Lower leg skin (tissue), 3 donors: ENCODE measurements around the gene LDAH.

ENCODE experiments used
- POLR2A ChIP-seq, 2 donors: fragments of 450-650 bp; IDR thresholded peaks; one replicate each; pipeline ENCODE4 v1.6.1; 2016 to 2017; ENCODE audit warnings: antibody characterized with exemption in 2 of 2, mild to moderate bottlenecking in 1 of 2, moderate library complexity in 1 of 2
- TF ChIP-seq, protein P1 (sequence below), 3 donors: fragments of 450-650 bp; IDR thresholded peaks; one replicate each; pipeline ENCODE4 v1.5.1; 2016; ENCODE audit warnings: antibody characterized with exemption in 3 of 3, mild to moderate bottlenecking in 3 of 3, moderate library complexity in 2 of 3

DNA sequence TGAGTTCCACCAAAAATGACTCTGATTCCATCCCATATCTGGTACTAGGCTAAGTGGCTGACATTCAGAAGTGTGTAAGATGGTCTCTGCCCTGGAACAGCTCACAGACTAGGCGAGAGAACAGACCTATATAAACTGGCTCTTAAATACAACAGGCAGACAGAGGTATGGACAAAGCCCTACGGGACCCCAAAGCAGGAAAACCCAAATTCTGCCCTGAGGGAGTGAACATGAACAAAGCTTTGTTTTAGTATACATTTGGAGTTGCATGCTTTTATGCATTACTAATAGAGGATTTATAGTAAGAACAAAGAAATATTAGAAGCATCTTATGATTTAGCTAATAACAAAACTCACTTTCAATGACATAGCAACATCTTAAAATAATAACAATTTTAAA is 130.8 kb downstream of the LDAH start:
- TF ChIP-seq, protein P1, sequence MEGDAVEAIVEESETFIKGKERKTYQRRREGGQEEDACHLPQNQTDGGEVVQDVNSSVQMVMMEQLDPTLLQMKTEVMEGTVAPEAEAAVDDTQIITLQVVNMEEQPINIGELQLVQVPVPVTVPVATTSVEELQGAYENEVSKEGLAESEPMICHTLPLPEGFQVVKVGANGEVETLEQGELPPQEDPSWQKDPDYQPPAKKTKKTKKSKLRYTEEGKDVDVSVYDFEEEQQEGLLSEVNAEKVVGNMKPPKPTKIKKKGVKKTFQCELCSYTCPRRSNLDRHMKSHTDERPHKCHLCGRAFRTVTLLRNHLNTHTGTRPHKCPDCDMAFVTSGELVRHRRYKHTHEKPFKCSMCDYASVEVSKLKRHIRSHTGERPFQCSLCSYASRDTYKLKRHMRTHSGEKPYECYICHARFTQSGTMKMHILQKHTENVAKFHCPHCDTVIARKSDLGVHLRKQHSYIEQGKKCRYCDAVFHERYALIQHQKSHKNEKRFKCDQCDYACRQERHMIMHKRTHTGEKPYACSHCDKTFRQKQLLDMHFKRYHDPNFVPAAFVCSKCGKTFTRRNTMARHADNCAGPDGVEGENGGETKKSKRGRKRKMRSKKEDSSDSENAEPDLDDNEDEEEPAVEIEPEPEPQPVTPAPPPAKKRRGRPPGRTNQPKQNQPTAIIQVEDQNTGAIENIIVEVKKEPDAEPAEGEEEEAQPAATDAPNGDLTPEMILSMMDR (IDR thresholded peaks at IDR 0.05) = no peak
- TF ChIP-seq POLR2A (IDR thresholded peaks at IDR 0.05) = no peak
